GM12801 (cell line): ENCODE results near the gene FGF4.

Experiments used
- CTCF ChIP-seq: IDR thresholded peaks from one replicate; pipeline ENCODE4 v1.5.1; 2011; ENCODE audit warnings: control low read depth; ENCODE audit not compliant: insufficient read length; ENCODE audit errors: extremely low read depth

Gene FGF4

GRCh38 chr11:69803604-69804218 is 28.6 kb upstream of the FGF4 start:
- TF ChIP-seq CTCF, result no peak

GRCh38 chr11:69803022-69803421 is 27.9 kb upstream of the FGF4 start:
- TF ChIP-seq CTCF, result no peak

GRCh38 chr11:69802590-69802989 is 27.4 kb upstream of the FGF4 start:
- no peak for TF ChIP-seq CTCF

GRCh38 chr11:69801513-69802335 is 26.6 kb upstream of the FGF4 start:
- no peak for TF ChIP-seq CTCF

GRCh38 chr11:69800278-69800677 is 25.1 kb upstream of the FGF4 start:
- no peak for TF ChIP-seq CTCF

GRCh38 chr11:69799582-69799981 is 24.4 kb upstream of the FGF4 start:
- TF ChIP-seq CTCF, result no peak

GRCh38 chr11:69799097-69799496 is 24.0 kb upstream of the FGF4 start:
- no peak for TF ChIP-seq CTCF
